AG09319 (cell line): ENCODE data around the gene FGFRL1.

ENCODE experiments used
- DNase-seq: peaks from one replicate; pipeline ENCODE4 v3.0.0-alpha.2; 2010; ENCODE audit warnings: low read depth; ENCODE audit errors: extremely low read depth
- TF ChIP-seq, protein P1 (sequence below): IDR thresholded peaks from 2 replicates; pipeline ENCODE4 v1.5.1; 2011; ENCODE audit warnings: low read depth, mild to moderate bottlenecking, inconsistent platforms, low read length, moderate library complexity

Gene FGFRL1

DNA sequence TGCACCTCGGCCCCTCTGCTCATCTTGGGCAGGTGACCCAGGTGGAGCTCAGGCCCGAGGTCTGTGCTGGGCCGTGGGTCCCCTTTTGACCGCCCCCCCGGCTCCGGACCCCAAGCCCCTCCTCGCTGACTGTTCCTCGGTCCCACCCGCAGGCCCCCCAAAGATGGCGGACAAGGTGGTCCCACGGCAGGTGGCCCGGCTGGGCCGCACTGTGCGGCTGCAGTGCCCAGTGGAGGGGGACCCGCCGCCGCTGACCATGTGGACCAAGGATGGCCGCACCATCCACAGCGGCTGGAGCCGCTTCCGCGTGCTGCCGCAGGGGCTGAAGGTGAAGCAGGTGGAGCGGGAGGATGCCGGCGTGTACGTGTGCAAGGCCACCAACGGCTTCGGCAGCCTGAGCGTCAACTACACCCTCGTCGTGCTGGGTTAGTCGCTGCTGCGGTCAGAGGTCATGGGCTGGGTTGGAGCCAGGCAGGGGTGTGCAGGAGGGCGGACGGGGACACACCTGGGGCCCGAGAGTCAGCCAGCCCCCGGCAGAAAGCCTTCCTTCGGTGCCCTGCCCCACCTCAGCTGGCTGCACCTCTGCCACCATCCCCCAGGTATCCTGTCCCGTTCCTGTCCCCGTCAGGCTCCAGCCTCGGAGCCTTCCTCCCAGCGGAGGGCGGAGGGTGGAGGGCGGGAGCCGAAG is 10.8 kb downstream of the FGFRL1 start:
- no peak for DNase-seq
- TF ChIP-seq, protein P1, sequence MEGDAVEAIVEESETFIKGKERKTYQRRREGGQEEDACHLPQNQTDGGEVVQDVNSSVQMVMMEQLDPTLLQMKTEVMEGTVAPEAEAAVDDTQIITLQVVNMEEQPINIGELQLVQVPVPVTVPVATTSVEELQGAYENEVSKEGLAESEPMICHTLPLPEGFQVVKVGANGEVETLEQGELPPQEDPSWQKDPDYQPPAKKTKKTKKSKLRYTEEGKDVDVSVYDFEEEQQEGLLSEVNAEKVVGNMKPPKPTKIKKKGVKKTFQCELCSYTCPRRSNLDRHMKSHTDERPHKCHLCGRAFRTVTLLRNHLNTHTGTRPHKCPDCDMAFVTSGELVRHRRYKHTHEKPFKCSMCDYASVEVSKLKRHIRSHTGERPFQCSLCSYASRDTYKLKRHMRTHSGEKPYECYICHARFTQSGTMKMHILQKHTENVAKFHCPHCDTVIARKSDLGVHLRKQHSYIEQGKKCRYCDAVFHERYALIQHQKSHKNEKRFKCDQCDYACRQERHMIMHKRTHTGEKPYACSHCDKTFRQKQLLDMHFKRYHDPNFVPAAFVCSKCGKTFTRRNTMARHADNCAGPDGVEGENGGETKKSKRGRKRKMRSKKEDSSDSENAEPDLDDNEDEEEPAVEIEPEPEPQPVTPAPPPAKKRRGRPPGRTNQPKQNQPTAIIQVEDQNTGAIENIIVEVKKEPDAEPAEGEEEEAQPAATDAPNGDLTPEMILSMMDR: no peak

GRCh38 chr4:1022739-1023066 is 11.3 kb downstream of the FGFRL1 start:
- DNase-seq: no peak
- TF ChIP-seq, protein P1: no peak

- TF ChIP-seq, protein P1: no peak
- DNase-seq: no peak
Observed at GRCh38 chr4:1023075-1023640, 11.7 kb downstream of the FGFRL1 start.

GRCh38 chr4:1023895-1024740 is 12.7 kb downstream of the FGFRL1 start:
- no peak for DNase-seq
- TF ChIP-seq, protein P1: no peak

DNA sequence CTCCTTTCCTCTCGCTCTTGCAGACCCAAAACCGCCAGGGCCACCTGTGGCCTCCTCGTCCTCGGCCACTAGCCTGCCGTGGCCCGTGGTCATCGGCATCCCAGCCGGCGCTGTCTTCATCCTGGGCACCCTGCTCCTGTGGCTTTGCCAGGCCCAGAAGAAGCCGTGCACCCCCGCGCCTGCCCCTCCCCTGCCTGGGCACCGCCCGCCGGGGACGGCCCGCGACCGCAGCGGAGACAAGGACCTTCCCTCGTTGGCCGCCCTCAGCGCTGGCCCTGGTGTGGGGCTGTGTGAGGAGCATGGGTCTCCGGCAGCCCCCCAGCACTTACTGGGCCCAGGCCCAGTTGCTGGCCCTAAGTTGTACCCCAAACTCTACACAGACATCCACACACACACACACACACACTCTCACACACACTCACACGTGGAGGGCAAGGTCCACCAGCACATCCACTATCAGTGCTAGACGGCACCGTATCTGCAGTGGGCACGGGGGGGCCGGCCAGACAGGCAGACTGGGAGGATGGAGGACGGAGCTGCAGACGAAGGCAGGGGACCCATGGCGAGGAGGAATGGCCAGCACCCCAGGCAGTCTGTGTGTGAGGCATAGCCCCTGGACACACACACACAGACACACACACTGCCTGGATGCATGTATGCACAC is 13.6 kb downstream of the FGFRL1 start:
- TF ChIP-seq, protein P1: no peak
- no peak for DNase-seq

DNA sequence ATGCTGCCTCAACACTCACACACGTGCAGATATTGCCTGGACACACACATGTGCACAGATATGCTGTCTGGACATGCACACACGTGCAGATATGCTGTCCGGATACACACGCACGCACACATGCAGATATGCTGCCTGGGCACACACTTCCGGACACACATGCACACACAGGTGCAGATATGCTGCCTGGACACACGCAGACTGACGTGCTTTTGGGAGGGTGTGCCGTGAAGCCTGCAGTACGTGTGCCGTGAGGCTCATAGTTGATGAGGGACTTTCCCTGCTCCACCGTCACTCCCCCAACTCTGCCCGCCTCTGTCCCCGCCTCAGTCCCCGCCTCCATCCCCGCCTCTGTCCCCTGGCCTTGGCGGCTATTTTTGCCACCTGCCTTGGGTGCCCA is 14.7 kb downstream of the FGFRL1 start:
- TF ChIP-seq, protein P1: no peak
- DNase-seq: no peak
